Stomach (tissue), 4 donors: ENCODE results near the gene ERCC6.

Experiments
- EP300 ChIP-seq: sonication (generic); formaldehyde crosslinking; IDR thresholded peaks from one replicate; pipeline ENCODE4 v1.6.1; 2017; ENCODE audit warnings: antibody characterized with exemption
- POLR2A ChIP-seq, 4 donors: fragments of 450-650 bp; IDR thresholded peaks; one replicate each; pipeline ENCODE4 v1.6.1; 2016; ENCODE audit warnings: antibody characterized with exemption in 4 of 4, control low read depth in 2 of 4, mild to moderate bottlenecking in 1 of 4, moderate library complexity in 1 of 4
- POLR2AphosphoS5 ChIP-seq, 3 donors: sonication (generic); formaldehyde crosslinking; IDR thresholded peaks; one replicate each; pipeline ENCODE4 v1.6.1; 2016; ENCODE audit warnings: antibody characterized with exemption in 3 of 3
- TF ChIP-seq, protein P1 (sequence below), 7 experiments: fragments of 450-650 bp in 4 of 7; fragments of 200-600 bp in 3 of 7; sonication (generic) in 3 of 7; IDR thresholded peaks; one replicate each; pipeline ENCODE4 v1.5.1; 2016 to 2019; ENCODE audit warnings: antibody characterized with exemption in 7 of 7, control low read depth in 2 of 7, mild to moderate bottlenecking in 1 of 7

DNA sequence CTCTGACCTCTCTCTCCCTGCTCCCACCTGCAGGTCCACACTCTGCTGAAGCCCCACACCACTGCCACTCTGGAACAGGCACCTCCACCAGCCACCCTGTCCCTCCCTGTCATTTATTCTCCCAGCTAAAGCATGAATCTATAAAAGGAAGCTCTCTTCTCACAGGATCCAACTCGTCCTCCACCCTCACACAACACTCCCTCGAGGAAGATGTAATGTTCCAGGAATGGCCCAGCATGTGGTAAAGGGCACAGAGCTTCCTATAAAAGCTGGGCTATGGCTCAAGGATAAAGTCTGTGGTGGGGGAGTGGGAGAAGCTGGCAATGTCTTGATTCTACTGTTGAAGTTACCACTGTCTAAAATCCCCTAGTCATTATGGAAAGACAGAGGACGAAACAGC lies 67.4 kb downstream of the ERCC6 start:
- TF ChIP-seq EP300, result no peak
- TF ChIP-seq, protein P1, sequence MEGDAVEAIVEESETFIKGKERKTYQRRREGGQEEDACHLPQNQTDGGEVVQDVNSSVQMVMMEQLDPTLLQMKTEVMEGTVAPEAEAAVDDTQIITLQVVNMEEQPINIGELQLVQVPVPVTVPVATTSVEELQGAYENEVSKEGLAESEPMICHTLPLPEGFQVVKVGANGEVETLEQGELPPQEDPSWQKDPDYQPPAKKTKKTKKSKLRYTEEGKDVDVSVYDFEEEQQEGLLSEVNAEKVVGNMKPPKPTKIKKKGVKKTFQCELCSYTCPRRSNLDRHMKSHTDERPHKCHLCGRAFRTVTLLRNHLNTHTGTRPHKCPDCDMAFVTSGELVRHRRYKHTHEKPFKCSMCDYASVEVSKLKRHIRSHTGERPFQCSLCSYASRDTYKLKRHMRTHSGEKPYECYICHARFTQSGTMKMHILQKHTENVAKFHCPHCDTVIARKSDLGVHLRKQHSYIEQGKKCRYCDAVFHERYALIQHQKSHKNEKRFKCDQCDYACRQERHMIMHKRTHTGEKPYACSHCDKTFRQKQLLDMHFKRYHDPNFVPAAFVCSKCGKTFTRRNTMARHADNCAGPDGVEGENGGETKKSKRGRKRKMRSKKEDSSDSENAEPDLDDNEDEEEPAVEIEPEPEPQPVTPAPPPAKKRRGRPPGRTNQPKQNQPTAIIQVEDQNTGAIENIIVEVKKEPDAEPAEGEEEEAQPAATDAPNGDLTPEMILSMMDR (IDR thresholded peaks at IDR 0.05), result no peak
- TF ChIP-seq POLR2A (IDR thresholded peaks at IDR 0.05), result no peak
- no peak for TF ChIP-seq POLR2AphosphoS5 (IDR thresholded peaks at IDR 0.05)
